Esophagus muscularis mucosa (tissue), 4 donors: ENCODE results near the gene AAR2. TPM values are rescaled to one million over a fixed set of nuclear protein-coding genes. Genes with fewer than 3 reads are reported as not detected.

Experiments
- DNase-seq: peaks from one replicate; pipeline ENCODE4 v3.0.0-alpha.2; 2017; ENCODE audit errors: extremely low spot score
- H3K27ac ChIP-seq, 4 donors: fragments of 200-600 bp; sonication (generic); replicated peaks in 1 of 4; 1 replicate in 3 of 4; 2 replicates in 1 of 4; pipeline ENCODE4 v1.5.1; 2016 to 2019; ENCODE audit warnings: mild to moderate bottlenecking in 1 of 4
- H3K27me3 ChIP-seq, 4 donors: fragments of 200-600 bp; sonication (generic); one replicate each; pipeline versions ENCODE4 v1.5.1 to v1.6.0; 2016 to 2019
- H3K36me3 ChIP-seq, 4 donors: fragments of 200-600 bp; sonication (generic); one replicate each; pipeline ENCODE4 v1.5.1; 2016 to 2019
- H3K4me1 ChIP-seq, 4 donors: fragments of 200-600 bp; sonication (generic); one replicate each; pipeline ENCODE4 v1.5.1; 2016 to 2019
- H3K4me3 ChIP-seq, 4 donors: fragments of 200-600 bp; sonication (generic); 1 replicate in 2 of 4; 2 replicates in 2 of 4; pipeline ENCODE4 v1.5.1; 2016 to 2019; ENCODE audit warnings: mild to moderate bottlenecking in 4 of 4, moderate library complexity in 1 of 4
- H3K9me3 ChIP-seq, 4 donors: fragments of 200-600 bp; sonication (generic); 1 replicate in 3 of 4; 2 replicates in 1 of 4; pipeline ENCODE4 v1.5.1; 2016 to 2019
- CTCF ChIP-seq, 3 experiments: fragments of 200-600 bp in 2 of 3; fragments of 450-650 bp in 1 of 3; sonication (generic) in 2 of 3; IDR thresholded peaks; one replicate each; pipeline ENCODE4 v1.5.1; 2017 to 2019; ENCODE audit warnings: antibody characterized with exemption in 3 of 3, mild to moderate bottlenecking in 2 of 3, moderate library complexity in 1 of 3
- EP300 ChIP-seq: sonication (generic); formaldehyde crosslinking; IDR thresholded peaks from one replicate; pipeline ENCODE4 v1.6.1; 2017; ENCODE audit warnings: antibody characterized with exemption
- POLR2A ChIP-seq: fragments of 450-650 bp; IDR thresholded peaks from one replicate; pipeline ENCODE4 v1.6.1; 2017; ENCODE audit warnings: antibody characterized with exemption, moderate library complexity, mild to moderate bottlenecking, low read depth
- POLR2AphosphoS5 ChIP-seq, 2 donors: sonication (generic); formaldehyde crosslinking; IDR thresholded peaks; one replicate each; pipeline ENCODE4 v1.6.1; 2017; ENCODE audit warnings: antibody characterized with exemption in 2 of 2
- WGBS: methylation state at CpG from one replicate; pipeline ENCODE4 v1.1.5; 2018; 5-methylcytosine and 5-hydroxymethylcytosine counted together
- intact Hi-C: fragments of 100-400 bp; cut with DNase I; formaldehyde crosslinking; loops from one replicate; pipeline ENCODE4 v1.15.1; 2023
- total RNA-seq, 4 donors: library from RNA; depleted of rRNA; stranded (reverse); fragments of >200 nt; gene quantifications; one replicate each; pipeline versions ENCODE4 v1.1.0 to v1.2.1, GENCODE V29; 2016

AAR2 gene
- total RNA-seq, 4 donors from 2014 or later: 37.8 to 53.7 (median 47.2) TPM

- no peak for TF ChIP-seq CTCF (IDR thresholded peaks at IDR 0.05)
- no peaks in the 10 kb centered on the region for H3K27me3 ChIP-seq
- no peak overlapping the region for H3K27ac ChIP-seq
- DNase-seq: no peak
- no peak overlapping the region for H3K4me3 ChIP-seq
- intact Hi-C loops: no loop called here
- WGBS: 88% methylated on average over 4 of the region's 4 CpGs
- peaks cover 46 to 75% (median 63%) of the 10 kb centered on the region in 4 donors for H3K36me3 ChIP-seq
- no peaks in the 10 kb centered on the region for H3K9me3 ChIP-seq
- H3K4me1 ChIP-seq: peaks cover 20 to 36% (median 23%) of the 10 kb centered on the region in 4 donors
Measured at GRCh38 chr20:36241678-36242077, 5.4 kb downstream of the AAR2 start.

GRCh38 chr20:36243726-36244125, 7.4 kb downstream of the AAR2 start:
- DNase-seq: no peak
- Histone ChIP-seq H3K36me3 (peaks cover 60 to 95% (median 84%) of the 10 kb centered on the region in 4 donors), H3K4me1 (peaks cover 3 to 16% (median 5%) of the 10 kb centered on the region in 4 donors), H3K27me3 (no peaks in the 10 kb centered on the region), H3K27ac (no peak overlapping the region), H3K4me3 (no peak overlapping the region), H3K9me3 (no peaks in the 10 kb centered on the region)
- intact Hi-C loops: no loop called here
- 94% methylated on average over 1 of the region's 1 CpG for WGBS
- TF ChIP-seq POLR2AphosphoS5 (IDR thresholded peaks at IDR 0.05) (no peak), EP300 (no peak), POLR2A (no peak), CTCF (IDR thresholded peaks at IDR 0.05) (no peak)

GRCh38 chr20:36246401-36246800, 10.1 kb downstream of the AAR2 start:
- no peak overlapping the region for H3K27ac ChIP-seq
- H3K4me3 ChIP-seq: no peak overlapping the region
- intact Hi-C loops: no loop called here
- H3K36me3 ChIP-seq: peaks cover 55 to 95% (median 73%) of the 10 kb centered on the region in 4 donors
- TF ChIP-seq EP300: no peak
- no peak for TF ChIP-seq CTCF (IDR thresholded peaks at IDR 0.05)
- TF ChIP-seq POLR2A: no peak
- 75% methylated on average over 4 of the region's 4 CpGs for WGBS
- H3K4me1 ChIP-seq: no peaks in the 10 kb centered on the region
- H3K27me3 ChIP-seq: no peaks in the 10 kb centered on the region
- no peak for DNase-seq
- H3K9me3 ChIP-seq: no peaks in the 10 kb centered on the region

GRCh38 chr20:36248836-36249235, 12.6 kb downstream of the AAR2 start:
- TF ChIP-seq CTCF (IDR thresholded peaks at IDR 0.05) (no peak), EP300 (no peak), POLR2AphosphoS5 (IDR thresholded peaks at IDR 0.05) (no peak), POLR2A (no peak)
- DNase-seq: no peak
- Histone ChIP-seq H3K9me3 (no peaks in the 10 kb centered on the region), H3K36me3 (peaks cover 53 to 92% (median 78%) of the 10 kb centered on the region in 4 donors), H3K4me3 (no peak overlapping the region), H3K27ac (no peak overlapping the region), H3K27me3 (no peaks in the 10 kb centered on the region), H3K4me1 (no peaks in the 10 kb centered on the region)
- intact Hi-C loops: no loop called here
- 87% methylated on average over 4 of the region's 4 CpGs for WGBS

GRCh38 chr20:36249450-36249849, 13.2 kb downstream of the AAR2 start:
- no peaks in the 10 kb centered on the region for H3K9me3 ChIP-seq
- H3K4me1 ChIP-seq: no peaks in the 10 kb centered on the region
- WGBS: 82% methylated on average over 3 of the region's 3 CpGs
- H3K27me3 ChIP-seq: no peaks in the 10 kb centered on the region
- H3K27ac ChIP-seq: no peak overlapping the region
- intact Hi-C loops: no loop called here
- no peak for TF ChIP-seq POLR2AphosphoS5 (IDR thresholded peaks at IDR 0.05)
- TF ChIP-seq POLR2A: no peak
- TF ChIP-seq CTCF (IDR thresholded peaks at IDR 0.05): no peak
- no peak for TF ChIP-seq EP300
- DNase-seq: no peak
- peaks cover 53 to 88% (median 77%) of the 10 kb centered on the region in 4 donors for H3K36me3 ChIP-seq
- H3K4me3 ChIP-seq: no peak overlapping the region
